Endothelial cell of hepatic sinusoid (primary cell): ENCODE measurements around the gene TRIM3.
"Not testable (repeated sequence)": the region's sequence is repeated elsewhere in the genome, so short reads cannot be mapped to it uniquely, and the experiment has no call there.

Experiments
- in situ Hi-C: cut with HindIII; loops from 2 replicates; pipeline ENCODE4 v1.10.0; 2017; ENCODE audit warnings: low sequenced_read_pairs

Gene TRIM3

DNA sequence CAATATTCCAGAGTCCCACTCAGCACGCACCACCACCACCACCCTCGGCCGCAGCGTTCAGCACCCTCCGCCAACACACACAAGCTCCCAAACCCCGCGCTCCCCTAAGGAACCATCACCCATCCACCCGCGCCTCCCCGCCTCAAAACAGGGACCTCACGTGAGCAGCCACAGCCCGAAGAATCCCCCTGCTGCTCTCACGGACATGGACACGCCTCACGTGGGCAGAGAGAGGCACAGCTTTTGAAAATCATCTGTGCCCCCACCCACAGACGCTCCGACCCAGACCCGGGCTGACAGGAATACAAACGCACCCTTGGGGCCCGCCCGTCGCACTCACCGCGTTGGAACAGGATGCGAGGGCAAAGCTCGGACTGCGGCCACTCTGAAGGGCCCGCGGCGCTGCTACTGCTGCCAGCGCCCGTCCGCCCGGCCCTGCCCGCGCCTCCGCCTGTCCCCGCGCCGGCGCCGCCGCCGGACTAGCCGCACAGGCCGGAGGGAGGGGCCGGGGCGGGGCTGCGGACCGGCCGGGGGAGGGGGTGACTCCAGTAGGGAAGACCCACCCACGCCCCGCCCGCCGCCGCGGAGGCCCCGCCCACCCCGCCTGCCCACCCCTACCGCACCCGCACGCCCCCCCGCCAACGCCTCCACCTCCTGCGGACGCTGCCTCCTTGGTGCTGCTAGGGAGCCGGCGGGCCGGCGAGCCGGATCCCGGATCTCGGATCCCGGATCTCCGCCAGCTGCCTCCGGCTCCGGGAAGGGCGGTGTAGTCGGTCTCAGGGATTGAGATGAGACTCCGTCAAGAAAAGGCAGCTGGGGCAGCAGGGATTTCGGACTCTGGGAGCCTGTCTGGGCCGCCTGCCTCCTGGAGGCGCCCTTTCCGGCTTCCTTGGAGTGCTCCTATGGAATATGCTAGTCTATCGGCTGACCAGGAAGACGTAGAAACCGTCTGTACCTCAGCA, at the start of gene TRIM3:
TRIM3 (minus strand) TSS at position 491 of the 962 bp plus-strand sequence. CDS start 8,246 bp downstream, outside the sequence.
- in situ Hi-C loops: no loop called here

DNA sequence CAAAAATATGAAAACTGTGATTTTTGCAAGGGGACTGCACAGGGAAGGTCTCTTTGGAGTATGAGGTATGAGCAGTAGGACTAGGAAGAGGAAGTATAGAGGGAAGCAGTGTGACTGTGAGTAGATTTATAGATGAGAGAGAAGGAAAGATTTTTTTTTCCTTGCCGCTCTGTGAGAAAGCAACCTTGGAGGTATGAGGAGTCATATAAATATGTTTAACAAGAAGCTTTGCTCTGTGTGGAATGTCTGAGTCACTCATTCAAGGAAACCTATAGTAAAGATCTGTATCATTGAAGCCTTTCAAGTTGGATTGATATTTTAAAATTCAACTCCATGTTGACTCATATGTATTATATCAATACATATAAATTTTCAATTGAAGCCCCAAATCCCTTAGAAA, 49.5 kb upstream of the TRIM3 start:
- in situ Hi-C loops: no loop called here

DNA sequence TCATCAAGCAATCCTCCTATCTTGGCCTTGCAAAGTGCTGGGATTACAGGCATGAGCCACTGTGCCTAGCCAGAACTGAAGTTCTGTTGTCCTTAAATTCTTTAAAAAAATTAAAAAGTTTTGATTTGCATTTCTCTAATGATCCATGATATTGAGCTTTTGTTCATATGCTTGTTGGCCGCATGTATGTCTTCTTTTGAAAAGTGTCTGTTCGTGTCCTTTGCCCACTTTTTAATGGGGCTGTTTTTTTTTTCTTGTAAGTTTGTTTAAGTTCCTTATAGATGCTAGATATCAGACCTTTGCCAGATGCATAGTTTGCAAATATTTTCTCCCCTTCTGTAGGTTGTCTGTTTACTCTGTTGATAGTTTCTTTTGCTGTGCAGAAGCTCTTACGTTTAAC, 48.2 kb upstream of the TRIM3 start:
- in situ Hi-C loops: not testable (repeated sequence)

DNA sequence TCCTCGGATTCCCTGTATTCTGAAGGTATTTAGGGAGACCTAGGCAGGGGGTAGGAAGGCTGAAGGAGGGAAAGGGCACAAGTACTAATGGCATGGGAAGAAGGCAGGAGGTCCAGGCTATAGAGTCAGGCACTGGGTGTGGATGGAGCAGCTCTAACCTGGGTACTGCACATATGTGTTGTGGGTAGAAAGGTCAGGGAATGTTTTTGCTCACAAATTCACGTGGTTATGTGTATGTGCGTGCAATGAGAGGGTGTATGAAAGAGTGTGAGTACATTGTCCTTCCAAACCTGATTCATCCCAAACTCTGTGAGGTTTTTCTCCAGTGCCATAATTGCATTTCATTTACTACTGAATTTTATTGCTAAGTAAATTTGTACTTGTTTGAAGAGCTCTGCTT, 46.5 kb upstream of the TRIM3 start:
- in situ Hi-C loops: no loop called here

DNA sequence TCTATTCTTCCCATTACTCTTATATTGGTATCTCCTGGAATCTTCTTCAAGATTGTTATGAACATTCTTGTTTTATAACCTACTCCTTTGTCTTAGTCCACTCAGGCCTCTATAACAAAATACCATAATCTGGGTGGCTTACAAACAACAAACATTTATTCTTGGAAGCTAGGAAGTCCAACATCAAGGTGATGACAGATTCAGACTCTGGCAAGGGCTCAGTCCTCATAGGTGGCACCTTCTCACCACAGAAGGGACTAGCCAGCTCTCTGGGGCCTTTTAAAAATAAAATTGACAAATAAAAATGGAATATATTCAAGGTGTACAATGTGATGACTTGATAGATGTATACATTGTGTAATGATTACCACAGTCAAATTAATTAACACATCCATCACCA, 43.1 kb upstream of the TRIM3 start:
- in situ Hi-C loops: no loop called here

DNA sequence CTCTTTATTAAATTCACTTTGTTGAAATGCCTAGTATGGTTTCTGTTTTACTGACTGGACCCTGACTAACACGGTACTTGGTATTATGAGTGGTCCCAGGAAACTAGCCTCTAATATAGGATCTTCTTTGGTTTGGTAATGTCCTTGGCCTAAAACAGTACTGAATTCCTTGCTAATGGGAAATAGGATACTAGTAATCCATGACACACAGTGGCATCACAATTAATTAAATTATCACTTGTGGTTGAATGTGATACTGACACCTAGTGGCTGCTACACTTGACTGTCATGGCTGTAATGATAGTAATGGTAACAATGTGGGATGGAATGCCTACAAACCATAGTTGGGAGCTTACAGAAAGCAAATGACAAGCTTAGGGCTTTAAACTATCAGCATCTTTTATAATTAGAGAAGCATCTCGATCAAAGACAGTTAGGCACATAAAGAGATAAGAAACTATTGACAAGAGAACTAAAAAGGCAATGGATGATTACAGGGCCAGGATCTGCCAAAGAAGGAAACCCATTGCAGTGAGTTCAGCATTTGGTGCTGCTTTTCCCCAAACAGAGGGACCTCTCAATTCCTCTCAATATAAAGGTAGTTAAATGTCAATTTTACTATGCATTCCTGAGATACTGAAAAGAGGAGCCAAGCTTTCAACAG, 32.0 kb upstream of the TRIM3 start:
- in situ Hi-C loops: no loop called here

DNA sequence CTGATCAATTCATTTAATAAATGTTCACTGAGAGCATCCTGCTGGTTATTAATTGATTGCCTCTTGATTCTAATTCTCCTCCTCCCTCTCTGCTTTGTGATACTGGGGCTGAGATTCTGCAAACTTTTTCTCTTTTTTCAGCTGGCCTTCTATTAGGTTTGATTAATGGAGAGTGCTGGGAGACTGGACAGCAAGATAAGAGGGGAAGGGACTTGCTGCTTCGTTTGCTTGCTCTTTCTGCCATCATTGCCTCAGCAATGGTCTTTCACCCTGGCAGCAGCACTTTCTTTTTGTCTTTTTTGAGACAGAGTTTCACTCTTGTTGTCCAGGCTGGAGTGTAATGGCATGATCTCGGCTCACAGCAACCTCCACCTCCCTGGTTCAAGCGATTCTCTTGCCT, 30.4 kb upstream of the TRIM3 start:
- in situ Hi-C loops: no loop called here

DNA sequence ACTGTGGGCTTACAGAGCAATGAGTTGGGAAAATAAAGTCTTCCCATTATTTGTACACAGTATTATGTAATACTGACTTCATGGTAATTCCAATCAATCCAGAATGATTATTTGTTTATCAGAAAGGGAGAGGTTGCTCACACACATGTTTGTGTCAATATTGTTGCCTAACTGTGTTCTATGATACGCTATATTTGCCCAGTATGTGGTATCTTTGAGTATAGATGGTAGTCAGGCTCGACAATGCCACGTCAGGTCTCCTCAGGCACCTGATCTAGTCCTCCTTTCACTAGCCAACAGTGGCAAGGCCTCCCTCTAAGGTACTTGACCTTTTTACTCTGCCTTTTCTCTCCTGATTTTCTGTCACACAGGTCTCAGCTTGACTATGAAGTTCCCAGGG, 28.6 kb upstream of the TRIM3 start:
- in situ Hi-C loops: no loop called here

DNA sequence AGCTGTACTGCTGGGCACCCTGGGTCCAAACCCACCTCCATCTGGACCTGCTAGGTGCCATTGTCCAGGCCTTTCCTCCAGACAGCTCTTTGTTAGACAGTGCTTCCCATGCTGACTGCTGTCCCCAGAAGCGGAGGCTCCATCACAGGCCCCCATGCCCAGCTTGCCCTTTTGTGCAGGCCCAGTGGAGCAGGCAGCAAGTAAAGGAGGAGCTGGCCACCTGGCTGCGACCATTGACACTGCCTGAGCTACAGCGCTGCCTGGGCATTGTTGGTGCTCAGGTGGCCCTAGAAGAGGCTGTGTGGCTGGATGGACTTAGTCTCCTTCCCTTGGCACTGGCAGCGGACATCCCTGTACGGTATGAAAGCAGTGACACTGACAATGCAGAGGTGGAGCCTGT, 24.8 kb upstream of the TRIM3 start:
- in situ Hi-C loops: no loop called here

DNA sequence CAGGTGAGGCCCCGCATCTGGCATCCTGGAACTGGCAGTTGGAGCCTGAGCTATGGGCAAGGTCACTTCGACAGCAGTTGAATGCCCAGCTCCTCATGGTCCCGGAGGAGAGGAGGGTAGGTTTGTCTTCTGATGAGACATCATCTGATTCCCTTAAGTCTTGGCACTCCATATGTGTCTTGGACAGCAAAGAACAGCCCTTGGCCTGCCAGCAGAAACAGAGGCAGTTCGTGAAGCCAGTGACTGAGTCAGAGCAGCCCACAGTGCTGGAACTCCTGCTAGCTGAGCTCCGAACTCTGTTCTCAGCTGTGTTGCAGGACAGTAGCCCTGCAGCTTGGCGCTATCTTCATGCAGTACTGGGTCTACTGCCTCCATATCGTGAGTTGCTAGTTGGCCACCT, 24.4 kb upstream of the TRIM3 start:
- in situ Hi-C loops: no loop called here

DNA sequence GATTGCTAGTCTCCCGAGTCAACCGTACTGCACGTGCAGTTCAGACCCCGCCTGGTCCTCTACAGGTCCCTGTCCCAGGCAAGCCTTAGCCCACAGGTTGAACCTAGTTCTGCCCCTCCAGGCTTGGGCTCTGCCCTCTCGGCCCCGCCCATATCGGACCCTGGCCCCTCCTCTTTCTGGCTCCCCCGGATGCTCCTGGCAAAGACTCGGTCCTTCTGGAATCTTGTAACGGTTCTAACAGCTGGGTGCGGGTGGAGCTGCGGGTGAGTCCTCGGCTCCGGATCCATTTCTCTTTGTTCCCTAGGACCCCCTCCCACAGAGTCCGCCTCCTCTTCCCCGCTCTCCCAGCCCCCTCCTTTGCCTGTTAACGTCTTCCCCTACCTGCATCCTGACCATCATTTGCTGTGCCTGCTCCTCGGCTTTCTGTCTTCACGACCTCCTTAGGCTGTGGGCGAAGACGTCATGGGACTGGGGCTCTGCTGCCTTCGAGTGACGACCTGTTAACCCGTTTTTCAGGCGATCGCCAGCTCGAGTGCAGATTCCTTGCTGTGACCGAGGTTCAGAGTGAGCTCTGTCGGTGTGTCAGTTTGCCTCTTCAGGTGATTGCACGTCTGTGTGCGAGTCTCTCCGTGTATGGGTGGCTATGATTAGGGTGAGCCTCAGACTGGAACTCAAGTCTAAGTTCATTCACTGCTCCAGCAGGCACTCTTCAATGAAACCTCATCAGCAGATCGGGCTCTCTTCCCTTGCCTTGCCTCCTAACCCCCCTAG, 23.5 kb upstream of the TRIM3 start, which contains the start of gene DNHD1:
DNHD1 (plus strand) TSS at position 212 of the 771 bp plus-strand sequence. CDS start 936 bp downstream, outside the sequence.
- in situ Hi-C loops: no loop called here

DNA sequence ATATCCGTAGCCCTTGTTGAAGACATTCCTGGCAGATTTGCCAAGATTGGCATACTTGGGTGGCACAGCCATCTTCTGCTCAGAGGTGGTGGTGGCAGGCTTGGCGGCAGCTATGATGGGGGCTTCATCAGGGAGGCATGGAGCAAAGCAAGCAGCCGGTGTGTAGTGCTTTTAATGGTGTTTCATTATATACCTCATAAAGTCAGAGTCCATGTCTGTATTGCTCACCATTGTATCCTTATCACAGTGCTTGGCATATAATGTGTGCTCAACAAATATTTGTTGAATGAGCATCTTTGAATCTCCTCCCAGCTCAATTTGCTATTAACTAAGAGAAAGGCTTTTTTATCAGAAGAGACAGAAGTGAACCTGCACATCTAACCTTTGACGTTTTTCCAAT, 15.6 kb upstream of the TRIM3 start:
- in situ Hi-C loops: no loop called here

DNA sequence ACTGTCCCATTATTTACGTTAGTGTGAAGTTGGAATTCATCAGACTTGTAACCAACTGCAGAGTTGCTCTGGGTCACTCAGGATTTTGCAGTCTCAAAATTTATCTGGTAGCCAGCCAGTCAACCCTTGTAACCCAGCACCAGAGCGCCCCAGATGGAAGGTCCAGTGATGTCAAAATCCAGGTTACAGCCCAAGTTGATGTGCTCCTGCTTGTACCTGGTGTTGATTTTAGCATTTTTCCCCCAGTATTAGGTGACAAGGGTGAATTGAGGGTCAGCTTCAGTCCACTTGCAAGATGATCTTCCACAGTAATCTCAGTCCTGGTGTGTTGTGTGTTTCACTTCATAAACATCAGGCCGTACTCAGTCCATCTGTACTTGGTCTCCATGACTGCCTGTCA, 15.1 kb upstream of the TRIM3 start:
- in situ Hi-C loops: no loop called here

DNA sequence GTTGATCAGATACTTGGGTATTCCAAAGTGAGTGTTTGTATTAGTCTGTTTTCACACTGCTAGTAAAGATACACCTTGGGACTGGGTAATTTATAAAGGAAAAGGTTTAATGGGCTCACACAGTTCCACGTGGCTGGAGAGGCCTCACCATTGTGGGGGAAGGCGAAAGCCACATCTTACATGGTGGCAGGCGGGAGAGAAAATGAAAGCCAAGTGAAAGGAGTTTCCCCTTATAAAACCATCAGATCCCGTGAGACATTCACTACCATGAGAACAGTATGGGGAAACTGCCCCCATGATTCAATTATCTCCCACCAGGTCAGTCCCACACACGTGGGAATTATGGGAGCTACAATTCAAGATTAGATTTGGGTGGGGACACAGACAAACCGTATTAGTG, 14.6 kb upstream of the TRIM3 start:
- in situ Hi-C loops: no loop called here

DNA sequence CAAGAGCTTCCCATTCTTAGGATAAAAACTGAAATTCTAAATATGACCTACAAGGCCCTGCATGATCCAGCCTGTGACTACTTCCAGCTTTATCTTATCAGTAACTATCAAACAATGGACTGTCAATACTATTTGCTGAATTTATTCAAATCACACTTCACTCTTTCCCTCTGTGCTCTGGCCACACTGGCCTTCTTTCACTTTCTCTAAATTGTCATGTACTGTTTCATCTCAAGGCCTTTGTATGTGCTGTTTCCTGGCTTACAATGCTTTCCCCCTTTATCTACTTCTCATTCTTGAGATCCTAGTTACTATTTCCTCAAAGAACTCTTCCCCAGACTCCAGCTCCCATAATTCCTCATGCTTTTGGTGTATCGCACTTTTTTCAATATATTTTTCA, 13.2 kb upstream of the TRIM3 start:
- in situ Hi-C loops: no loop called here

DNA sequence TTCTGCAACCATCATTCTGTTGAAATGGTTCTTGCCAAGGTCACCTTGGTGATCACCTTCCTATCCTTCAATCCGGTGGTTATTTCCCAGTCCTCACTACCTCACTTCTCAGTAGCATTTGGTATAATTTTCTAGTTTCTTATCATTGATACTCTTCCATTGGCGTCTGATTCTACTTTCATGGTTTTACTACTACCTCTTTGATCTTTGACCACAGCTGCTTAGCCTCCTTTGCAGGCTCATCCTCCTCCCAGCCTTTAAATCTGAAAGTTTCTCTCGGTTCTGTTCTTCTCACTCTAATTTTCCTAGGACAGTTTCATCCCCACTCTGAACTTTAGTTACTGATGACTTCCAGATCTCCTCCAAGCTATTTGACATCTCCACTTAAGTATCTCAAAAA, 12.5 kb upstream of the TRIM3 start:
- in situ Hi-C loops: no loop called here

DNA sequence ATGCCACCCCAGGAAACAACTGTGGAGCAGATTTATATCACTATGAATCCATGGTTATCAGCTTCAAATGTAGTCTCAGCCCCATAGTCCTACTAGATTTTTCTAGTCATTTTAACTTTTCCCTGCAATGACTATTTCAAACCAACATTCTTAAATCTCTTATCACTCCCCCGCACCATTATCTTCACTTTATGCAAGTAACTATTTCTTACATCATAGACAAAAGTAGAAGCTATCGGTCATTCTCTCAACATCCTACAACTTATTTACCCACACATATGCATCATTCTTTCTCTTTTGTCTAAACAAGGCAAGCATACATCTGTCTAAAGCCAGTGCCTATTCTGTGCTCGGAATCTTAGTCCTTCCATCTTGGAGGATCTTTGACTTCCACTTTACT, 11.9 kb upstream of the TRIM3 start:
- in situ Hi-C loops: no loop called here

DNA sequence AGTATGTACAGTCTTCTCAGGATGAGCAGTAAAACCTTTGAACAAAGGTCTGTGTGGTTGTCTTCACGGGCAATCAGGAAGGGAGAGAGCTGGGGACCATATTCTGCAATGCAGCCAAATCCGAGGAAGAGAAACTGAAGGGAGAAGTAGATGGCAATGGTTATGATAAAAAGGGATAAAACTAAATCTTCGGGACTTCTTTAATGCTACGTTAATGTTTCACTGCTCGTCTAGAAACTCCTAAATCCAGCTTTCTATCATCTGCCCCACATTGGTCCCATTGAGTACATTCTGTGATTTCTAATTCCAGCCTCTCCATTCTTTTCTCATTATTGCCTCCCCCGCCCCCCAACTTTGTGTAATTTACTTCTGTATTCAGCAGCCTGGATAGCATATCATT, 9.3 kb upstream of the TRIM3 start:
- in situ Hi-C loops: loop anchor here (5.0 kb wide), 1 partner anchor 81 kb away; no protein-coding TSS in a partner anchor

DNA sequence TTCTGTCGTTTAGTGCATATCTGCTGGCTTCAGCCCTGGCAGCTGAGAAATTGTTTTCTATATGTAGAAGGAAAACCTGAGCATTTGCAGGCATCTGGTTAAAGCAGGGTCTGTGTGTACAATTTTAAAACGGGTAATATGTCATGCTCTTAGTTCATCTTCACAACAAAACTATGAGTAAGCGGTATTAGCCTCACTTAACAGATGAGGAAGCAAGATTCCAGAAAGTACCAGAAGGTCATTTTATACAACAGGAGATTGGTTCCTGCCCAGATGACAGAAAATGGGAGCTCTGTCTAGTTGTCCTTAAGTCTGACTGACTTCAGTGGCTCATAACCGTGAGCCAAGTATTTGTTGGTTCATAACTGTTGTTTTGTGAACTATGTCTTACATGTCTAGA, 8.7 kb upstream of the TRIM3 start:
- in situ Hi-C loops: loop anchor here (5.0 kb wide), 1 partner anchor 80 kb away; no protein-coding TSS in a partner anchor

DNA sequence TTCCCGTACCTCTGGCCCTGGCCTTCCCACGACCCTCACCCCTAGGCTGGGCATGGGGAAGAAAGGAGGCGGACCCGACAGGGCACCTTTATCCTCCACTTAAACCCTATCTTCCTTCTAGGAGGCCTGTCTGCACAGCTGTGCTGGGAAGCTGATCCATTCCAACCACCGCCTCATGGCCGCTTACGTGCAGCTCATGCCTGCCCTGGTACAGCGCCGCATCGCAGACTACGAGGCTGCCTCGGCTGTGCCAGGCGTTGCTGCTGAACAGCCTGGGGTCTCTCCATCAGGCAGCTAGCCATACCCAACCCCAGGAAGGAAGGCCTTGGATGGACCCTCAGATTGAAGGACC, 8.2 kb upstream of the TRIM3 start:
- in situ Hi-C loops: loop anchor here (5.0 kb wide), 1 partner anchor 80 kb away; no protein-coding TSS in a partner anchor
